ENCODE results near the gene C1QL2.

Gene C1QL2

DNA sequence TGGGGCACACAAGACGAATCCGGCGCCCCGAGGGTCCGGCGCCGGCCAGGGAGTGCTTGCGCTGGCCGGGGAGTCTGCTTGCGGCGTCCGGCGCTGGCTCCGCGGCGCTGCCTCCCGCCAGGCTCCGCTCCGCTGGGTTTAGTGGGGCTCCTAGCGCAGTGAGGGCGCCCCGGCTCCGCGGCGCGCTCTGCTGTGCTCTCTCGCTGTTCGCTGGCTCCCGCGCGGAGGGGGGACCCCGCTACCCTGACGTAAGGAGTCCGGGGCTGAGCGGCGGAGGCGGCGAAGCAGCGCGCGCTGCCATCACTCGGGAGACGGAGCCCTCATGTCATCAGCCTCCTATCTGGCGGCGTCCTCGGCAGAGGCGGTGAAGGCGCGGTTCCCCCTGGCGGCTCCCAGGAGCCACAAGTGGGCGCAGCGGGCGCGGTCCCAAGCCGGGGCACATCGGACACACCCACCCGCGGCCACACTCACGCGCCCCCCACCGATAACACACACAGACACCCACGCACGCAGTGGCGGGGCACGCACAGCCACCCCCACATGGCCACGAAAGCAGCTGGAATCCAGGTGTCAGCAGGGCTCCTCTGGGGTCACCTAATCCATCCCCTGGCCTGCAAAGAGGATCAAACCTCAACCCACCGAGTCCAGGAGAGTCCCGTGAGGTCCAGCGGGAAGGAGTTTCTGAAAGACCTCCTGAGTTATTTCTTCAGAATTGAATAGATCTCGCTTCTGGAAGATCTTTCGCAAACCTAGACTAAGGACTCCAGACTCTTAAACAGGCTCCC, at the start of gene C1QL2:
Gene C1QL2 (minus strand): TSS at position 189 of the 785 bp plus-strand sequence. CDS start 482 bp downstream, outside the sequence.
- DNase-seq (ENCODE audit: low spot score): no peak

DNA sequence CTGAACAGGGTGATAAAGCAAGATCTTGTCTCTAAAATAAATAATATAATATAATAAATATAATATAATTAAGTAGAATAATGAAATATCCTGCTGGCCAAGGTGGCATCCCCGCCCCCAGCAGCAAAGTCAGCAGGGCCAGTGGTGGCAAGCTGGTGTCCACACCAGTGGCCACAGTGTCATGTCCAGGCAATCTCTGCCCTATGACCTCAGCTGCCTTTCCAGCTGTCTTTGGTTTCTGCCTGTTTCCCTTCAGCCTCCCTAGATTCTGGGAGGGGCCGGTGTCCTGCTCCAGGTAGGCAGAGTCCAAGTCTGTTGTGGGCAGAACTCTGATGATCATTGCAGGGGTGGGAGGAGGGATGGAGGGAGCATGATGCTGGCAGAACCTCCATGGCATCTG, 48.9 kb upstream of the C1QL2 start:
- DNase-seq (ENCODE audit: low spot score): no peak

DNA sequence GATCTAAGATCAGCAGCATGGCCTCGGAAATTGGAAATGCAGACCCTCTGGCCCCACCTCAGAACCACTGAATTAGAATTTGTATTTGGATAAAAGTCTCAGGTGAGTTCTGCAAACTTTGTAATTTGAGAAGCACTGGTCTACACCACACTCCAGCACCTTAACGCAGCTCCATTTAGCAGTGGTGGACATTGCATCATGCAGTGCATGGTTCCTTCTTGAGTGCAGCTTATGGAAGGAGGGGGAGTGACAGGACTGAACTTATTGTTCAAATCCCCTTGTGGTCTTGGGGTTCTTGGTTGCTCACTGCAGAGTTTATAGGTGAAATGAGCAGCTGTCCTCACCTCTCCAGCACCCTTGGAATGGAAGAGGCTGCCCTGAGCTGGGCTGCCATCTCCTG, 47.6 kb upstream of the C1QL2 start:
- no peak for DNase-seq (ENCODE audit: low spot score)

DNA sequence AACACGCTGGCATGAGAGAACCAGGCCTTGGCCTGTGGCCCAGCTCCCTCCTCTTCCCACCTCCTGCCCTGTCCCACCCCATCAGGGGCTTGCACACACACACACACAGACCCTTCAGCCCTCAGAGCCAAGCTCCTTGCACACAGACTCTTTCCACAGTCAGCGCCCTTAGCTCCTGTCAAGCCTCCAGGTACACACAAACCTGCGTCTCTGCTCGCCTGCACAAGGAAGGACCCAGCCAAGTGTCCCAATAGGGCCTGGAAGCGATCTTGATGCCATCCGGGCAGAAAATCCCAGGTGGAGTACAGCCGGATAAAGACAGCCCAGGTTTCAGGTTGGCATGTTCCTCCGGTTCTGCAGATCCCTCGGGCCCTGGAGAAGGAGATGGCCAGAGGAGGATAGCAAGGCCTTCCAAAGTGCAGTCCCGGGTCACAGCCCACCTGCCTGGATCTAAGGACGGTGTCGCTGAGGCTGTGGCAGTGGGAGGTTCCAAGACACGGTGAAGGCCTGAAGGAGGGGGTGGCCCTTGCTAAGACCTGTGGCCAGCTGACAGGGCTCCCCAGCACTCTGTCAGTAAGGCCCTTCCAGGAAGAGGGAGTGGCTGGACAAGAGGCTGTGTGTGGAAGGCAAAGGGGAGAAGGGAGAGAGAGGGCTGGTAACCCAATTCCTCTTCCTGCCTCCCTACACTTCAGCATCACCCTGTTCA, 46.6 kb upstream of the C1QL2 start:
- DNase-seq (ENCODE audit: low spot score): no peak

DNA sequence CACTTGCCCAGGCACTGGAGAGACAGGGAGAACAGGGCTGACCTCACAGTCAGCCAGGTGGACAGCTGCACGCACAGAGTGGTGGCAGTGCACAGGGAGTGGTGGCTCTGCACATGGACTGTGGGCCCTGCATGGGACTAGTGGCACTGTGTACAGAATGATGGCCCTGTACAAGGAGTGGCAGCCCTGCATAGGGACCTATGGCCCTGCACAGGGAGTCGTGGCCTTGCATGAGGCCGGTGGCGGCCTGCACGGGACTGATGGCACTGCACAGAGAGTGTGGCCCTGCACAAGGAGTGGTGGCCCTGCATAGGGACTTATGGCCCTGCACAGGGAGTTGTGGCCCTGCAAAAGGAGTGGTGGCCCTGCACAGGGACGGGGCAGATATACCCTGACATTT, 46.0 kb upstream of the C1QL2 start:
- no peak for DNase-seq (ENCODE audit: low spot score)

DNA sequence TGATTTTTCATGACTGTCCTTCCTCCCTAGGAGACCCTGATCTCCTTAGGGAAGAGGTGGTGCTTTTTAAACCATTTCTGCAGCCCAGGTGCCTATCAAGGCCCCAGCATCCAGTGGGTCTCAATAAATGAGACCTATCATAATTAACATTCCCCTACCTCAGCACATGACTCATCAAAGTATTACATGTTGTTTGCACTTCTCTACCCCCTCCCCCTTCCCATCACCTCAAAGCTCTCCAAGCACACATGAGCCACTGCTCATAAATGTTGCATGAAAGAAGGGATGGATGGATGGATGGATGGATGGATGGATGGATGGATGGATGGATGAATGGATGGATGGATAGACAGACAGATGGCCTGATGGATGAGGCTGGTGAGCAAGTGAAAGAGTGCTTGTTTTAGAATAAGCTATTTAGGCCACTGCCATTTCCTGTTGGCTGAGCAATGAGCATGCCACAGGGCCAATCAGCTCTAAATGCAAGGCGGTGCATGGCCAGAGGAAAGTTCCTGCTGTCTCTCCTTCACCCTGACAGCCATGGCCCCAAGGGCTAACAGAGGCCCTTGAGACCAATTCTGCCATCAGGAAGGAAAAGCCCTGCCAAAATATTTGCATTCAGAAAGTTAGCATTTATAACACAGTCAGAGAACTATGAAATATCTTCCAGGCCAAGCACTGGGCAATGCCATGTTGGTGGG, 44.2 kb upstream of the C1QL2 start:
- no peak for DNase-seq (ENCODE audit: low spot score)

DNA sequence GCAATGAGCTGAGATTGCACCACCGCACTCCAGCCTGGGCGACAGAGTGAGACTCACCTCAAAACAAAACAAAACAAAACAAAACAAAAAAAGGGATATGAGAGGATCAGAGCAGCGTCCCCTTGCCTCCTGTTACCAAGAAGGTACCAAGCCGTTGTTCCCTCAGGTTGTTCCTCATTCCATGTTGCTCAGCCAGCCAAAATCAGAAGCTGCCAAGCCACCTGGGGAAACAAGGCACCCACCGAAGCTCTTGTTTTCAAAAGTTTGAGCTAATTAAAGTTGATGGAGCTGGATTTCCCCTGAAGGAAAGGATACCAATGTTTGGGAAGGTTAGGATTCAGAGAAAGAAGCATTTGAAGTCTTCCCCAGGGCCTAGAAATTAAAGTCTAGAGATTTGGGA, 43.3 kb upstream of the C1QL2 start:
- no peak for DNase-seq (ENCODE audit: low spot score)

DNA sequence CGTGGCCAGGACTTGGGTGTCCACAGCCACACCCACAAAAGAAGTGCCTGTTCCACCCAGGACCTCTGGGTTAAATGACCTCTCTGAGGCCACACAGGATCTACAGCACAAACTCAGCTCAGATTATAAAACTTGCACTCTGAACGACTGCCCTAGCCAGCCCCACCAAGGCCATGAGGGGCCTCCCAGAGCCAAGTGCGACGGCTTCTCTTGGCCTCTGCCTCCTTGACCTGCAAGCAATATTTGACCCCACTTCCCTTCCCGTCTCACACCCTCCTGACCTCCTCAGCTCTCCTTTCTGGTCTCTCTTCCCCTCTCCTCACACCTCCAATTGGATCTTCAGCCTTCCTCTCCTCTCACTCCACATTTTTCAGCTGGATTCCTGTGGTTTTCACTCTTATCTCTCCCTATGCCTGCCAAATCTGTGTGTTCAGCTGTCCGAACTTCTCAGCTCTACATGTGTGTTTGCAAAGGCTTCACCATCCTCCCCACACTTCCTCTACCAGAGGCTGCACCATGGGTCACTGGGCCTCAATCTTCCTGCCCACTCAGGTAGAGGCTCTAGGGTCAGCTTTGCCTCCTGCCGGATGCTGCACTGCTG, 39.8 kb upstream of the C1QL2 start:
- DNase-seq (ENCODE audit: low spot score): no peak

DNA sequence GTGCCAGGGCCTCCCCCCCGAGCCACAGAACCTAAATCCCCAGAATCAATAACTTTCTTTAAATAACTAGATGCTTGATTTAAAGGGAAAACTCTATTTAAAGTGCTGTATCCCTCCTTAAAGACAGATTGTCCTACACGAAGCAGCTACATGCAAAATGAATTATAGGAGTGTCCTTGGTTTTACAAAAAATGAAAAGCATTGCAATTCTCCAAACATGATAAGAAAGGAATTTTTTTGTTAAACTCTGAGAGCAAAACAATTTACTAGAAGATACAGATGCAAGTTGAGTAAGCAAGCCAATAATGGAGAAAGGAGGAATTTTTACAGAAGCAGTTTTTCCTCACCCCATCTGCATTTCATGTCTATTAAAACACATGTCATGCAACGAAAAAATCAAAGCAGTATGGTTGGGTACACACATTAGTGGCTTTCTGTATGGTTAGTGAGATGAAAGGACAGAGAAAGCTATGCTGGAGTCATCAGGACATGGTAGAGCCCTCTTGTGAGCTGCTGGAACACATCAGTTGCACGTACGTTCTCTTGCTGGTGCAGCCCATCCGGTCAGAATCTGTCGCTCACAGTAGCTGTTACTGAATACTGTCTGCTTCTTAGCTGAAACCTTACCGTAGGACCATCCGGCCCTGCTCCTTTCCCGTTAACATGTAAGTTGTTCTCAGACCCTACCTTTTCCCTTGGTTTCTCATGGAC, 39.1 kb upstream of the C1QL2 start:
- DNase-seq (ENCODE audit: low spot score): no peak

DNA sequence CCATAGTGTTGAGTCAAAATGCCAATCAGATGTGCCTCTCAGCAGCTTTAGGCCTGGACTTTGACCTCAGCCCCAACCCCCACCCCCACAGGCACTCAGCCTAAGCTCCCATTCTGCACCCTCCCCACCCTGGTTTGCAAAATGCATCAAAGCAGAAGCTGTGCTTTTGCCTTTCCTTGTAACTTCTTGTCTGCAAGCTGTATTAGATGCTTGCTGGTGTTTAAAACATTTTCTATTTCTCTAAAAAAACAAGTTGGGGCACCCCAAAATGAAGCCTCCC, 38.5 kb upstream of the C1QL2 start:
- DNase-seq (ENCODE audit: low spot score): no peak

DNA sequence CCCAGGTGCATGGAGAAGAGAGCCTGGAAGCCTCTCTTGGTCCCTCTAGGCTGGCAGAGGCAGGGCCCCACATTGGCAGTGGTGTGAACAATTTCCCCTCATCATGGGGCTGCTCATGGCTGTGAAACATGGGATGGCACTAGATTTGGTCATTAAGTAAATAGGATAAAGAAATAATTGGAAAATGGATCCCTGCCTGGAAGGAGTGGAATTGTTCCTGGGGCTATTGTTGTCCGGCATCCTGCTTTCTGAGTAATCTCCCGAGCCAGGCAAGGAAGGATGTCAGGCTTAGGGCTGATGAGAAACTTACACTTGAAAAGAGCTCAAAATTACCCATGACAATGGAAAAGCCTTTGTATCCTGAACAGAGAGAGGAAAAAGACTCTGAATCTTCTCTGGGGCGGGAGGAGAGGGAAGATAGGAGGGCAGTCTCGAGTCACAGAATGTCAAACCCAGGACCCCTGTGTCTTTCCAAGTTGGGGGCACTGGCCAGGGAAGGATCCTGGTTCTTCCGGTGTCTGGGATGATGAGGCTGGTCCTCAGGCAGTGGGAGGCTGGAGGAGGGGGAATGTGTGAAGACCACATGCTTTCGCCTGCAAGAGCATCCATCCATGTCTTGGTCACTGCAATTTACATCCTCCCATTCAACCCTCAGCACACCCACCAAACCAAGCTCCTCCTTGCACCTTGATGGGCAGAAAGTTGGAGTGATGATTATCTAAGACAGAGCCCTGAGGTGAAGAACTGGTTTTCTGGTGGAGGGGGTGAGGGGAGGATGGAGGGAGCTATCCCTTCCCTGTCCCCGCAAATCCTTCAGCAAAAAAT, 38.0 kb upstream of the C1QL2 start:
- DNase-seq (ENCODE audit: low spot score): no peak

DNA sequence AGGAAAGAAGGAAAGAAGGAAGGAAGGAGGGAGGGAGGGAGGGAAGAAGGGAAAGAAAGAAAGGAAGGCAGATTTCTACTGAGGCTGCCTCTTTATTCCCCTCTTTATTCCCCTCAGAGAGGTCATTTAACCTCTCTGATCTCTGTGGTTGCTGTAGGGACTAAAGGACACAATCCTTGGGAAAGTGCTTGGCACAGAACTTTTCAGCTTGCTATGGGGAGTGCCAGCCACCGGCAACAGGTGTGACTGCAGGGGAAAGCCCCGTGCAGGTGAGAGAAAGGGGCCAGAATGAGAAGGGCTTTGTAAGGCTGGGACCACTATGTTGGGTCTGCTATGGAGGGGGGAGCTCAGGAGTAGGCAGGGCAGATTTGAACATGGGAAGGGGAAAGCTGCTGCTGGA, 37.3 kb upstream of the C1QL2 start:
- DNase-seq (ENCODE audit: low spot score): no peak

DNA sequence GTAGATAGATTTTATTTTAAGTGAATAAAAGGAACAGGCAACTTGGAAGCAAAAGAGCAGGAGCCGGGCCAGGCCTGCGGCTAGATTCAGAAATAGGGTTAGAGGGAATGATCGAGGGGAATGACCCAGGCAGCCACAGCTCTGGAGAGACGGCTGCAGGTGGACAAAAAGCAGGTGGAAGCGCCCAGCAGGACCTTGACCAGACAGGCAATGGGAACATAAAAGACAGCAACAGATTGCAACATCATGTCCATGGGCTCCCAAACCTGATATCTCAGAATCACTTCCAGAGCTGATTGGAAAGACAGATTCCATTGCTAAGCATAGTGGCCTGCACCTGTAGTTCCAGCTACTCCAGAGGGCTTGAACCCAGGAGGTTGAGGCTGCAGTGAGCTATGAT, 36.5 kb upstream of the C1QL2 start:
- no peak for DNase-seq (ENCODE audit: low spot score)

DNA sequence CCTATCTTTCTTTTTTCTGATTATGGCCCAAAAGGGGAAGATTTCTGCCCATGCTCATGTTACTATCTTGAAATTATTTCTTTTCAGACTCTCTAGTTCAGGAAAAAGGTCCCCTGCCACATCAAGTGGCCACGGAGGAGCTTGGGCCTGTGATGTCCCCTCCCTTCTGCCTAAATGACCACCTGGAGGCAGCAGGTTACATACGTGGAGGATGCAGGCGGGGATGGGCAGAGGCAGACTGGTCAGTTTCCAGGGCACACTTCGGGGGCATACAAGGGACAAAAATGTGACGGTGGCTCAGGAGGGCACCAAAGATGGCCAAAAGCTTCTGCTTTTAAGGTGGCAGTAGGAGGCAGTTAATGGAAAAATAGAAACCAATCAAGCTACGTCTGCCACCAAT, 34.3 kb upstream of the C1QL2 start:
- no peak for DNase-seq (ENCODE audit: low spot score)

DNA sequence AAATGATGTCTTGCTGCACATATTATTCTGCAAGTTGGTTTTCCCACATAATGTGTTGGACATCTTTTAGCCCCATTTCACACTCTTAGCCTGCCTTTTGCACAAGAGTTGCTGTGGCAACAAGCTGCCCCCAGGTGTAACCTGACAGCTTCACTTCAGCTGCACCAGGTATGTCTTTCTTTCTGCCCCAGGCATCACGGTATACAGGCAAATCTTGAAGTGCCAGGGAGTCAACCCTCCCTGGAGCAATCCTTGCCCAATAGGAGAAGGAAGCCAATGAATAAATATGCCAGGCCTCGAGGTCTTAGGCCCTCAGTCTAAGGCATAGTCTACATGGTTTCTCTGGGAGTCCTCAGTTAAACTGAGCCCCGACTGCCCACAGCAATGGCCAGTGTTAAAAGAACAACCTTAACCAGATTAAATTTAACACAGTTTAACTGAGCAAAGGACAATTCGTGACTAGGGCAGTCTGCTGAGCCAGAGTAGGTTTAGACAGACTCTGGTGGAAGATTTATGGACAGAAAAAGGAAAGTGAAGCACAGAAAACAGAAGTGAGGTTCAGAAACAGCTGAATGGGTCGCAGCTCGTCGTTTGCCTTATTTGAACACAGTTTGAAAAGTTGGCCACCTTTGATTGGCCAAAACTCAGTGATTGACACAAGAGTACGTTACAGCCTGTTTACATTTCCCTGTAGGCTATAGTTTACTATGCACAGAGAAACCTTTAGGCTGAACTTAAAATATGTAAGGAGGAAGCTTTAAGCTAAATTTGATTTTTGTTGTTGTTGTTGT, 32.0 kb upstream of the C1QL2 start:
- DNase-seq (ENCODE audit: low spot score): no peak

DNA sequence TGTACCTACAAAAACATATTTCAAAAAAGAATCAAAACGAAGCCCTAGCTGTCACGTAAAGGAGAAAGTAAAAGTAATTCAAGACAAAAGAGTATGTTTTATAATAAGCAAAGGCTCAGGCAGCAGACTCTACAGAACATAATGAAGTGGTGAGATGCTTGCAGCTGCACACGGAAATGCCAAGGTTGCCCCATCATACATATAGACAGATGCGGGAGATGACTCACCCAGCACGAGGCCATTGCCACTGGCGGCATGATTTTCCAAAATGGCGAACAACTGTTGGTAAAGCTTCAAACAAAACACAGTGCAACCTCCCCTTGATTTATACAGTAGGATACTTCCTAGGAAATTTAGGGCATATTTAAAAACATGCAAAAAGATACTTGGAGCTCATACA, 26.0 kb upstream of the C1QL2 start:
- DNase-seq (ENCODE audit: low spot score): no peak

DNA sequence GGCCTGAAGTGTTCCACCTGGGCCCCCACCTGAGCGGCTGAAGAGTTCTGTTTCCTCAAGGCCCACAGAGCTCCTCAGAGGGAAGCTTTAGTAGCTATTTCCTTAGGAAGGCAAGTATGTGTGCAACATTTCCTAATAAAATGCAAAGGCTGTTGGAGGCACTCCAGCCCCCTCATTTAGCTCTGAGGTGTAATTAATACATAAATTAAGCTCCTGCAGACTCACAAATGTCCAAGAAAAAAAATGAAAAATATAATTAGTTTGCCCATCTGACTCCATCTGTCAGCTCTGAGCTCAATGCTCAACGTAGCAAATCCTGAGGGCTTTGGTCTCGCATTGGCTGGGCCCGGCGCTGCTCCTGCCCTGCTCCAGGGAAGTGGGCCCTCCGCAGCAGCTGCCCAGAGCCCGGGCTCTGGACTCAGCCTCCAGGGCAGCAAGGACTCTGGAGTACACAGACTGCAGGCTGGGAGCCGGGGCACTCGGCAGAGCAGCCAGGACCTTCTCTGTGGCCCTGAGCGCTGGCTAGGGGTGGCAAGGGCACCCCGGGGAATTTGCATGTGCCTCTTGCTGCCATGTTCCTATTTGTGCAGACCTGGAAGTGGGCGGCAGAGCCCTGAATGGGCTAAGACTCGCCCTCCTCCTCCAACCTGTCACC, 23.4 kb upstream of the C1QL2 start:
- no peak for DNase-seq (ENCODE audit: low spot score)

DNA sequence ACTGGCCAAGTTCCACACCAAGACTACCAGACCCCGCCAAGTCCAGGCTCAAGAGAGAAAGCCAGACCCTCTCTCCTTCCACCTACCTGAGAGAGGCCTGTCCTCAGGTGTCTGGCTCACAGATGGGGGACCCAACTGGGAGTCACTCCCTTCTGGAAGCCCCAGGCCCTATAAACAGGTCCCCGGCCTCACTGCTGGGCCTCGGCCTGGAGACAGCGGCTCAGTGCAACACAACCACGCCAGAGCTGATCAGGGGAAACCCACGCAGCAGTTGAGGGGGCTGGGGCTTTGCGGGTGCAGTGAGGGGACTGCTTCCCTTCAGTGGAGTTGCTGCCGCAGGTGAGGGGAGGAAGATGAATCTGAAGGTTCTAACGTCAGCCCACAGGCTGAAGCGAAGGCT, 22.8 kb upstream of the C1QL2 start:
- DNase-seq (ENCODE audit: low spot score): no peak

DNA sequence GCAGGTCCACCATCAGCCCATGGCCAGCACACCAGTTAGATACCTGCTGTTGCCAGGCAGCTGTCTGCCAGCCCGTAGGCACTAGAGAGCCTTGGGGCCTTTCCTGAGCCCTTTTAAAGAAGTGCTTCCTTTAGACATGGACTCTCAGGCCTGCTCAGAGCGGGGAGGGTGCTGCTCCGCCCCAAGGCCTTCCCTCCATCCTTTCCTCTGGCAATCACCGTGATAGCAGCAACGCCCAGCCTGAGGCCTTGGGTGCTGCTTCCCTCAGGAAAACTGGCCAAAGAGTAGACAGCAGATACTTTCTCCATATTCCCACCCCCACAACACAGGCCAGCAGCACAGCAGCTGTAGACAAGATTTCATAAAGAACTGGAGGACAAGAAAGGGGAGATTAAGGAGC, 22.3 kb upstream of the C1QL2 start:
- DNase-seq (ENCODE audit: low spot score): no peak

DNA sequence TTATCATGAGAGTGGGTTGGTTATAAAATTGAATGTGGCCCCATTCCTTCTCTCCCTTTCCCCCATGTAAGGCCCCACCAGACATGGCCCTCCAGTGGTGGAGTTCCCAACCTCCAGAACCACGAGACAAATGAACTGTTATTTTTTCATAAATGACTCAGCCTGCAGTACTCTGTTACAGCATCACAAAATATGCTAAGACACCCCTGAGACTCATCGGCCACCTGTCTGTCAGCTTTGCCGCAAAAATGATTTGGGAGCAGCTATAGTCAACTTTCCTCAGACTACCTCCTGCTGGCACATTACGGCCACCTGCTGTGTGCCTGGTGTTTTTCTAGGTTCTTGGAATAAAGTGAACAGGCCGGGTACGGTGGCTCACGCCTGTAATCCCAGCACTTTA, 21.4 kb upstream of the C1QL2 start:
- no peak for DNase-seq (ENCODE audit: low spot score)

Measured in NAMALWA (cell line).